ENCODE results near the gene CLIC3. TPM values are rescaled to one million over a fixed set of nuclear protein-coding genes. Genes with fewer than 3 reads are reported as not detected.

Gene CLIC3
- total RNA-seq, 4 donors from 2014 or later, result 1.2 to 120 (median 38.0) TPM

GRCh38 chr9:137000177-137000930, 4.0 kb upstream of the CLIC3 start:
- Histone ChIP-seq H3K36me3 (no peaks in the 10 kb centered on the region), H3K27ac (peak overlapping the region in 3 of 4 donors; percentile 31 to 53 (median 44)), H3K9me3 (peaks cover 0 to 5% (median 0%) of the 10 kb centered on the region in 4 donors), H3K27me3 (no peaks in the 10 kb centered on the region), H3K4me1 (peaks cover 0 to 43% (median 33%) of the 10 kb centered on the region in 4 donors), H3K4me3 (no peak overlapping the region)
- TF ChIP-seq CTCF (IDR thresholded peaks at IDR 0.05) (no peak), EP300 (IDR thresholded peaks at IDR 0.05) (no peak), POLR2A (IDR thresholded peaks at IDR 0.05) (no peak)
- no peak for DNase-seq (ENCODE audit: low spot score in 2 of 2)
- WGBS, 2 donors, result 42 to 49% methylated on average over 10 of the region's 10 CpGs

- peaks cover 0 to 68% (median 58%) of the 10 kb centered on the region in 4 donors for H3K4me1 ChIP-seq
- 45 to 55% methylated on average over 18 of the region's 18 CpGs for WGBS, 2 donors
- H3K27ac ChIP-seq, result peak overlapping the region in 3 of 4 donors; percentile 63 to 89 (median 76)
- H3K4me3 ChIP-seq, result no peak overlapping the region
- TF ChIP-seq POLR2A (IDR thresholded peaks at IDR 0.05) (no peak), CTCF (IDR thresholded peaks at IDR 0.05) (no peak), EP300 (IDR thresholded peaks at IDR 0.05) (no peak)
- DNase-seq (ENCODE audit: low spot score in 2 of 2), result no peak
- H3K36me3 ChIP-seq, result peaks cover 0 to 15% (median 0%) of the 10 kb centered on the region in 3 donors
- no peaks in the 10 kb centered on the region for H3K9me3 ChIP-seq
- no peaks in the 10 kb centered on the region for H3K27me3 ChIP-seq
Observed at GRCh38 chr9:136997830-136998234, 1.5 kb upstream of the CLIC3 start.

- Histone ChIP-seq H3K9me3 (no peaks in the 10 kb centered on the region), H3K36me3 (peaks cover 0 to 15% (median 0%) of the 10 kb centered on the region in 3 donors), H3K27ac (peak overlapping the region in 3 of 4 donors; percentile 63 to 89 (median 76)), H3K4me1 (peaks cover 0 to 71% (median 61%) of the 10 kb centered on the region in 4 donors), H3K27me3 (no peaks in the 10 kb centered on the region), H3K4me3 (no peak overlapping the region)
- no peak for DNase-seq (ENCODE audit: low spot score in 2 of 2)
- TF ChIP-seq CTCF (IDR thresholded peaks at IDR 0.05) (no peak), POLR2A (IDR thresholded peaks at IDR 0.05) (no peak), EP300 (IDR thresholded peaks at IDR 0.05) (no peak)
- 83 to 84% methylated on average over 7 to 8 of the region's 10 CpGs for WGBS, 2 donors
Observed at GRCh38 chr9:136997371-136997770, 1.0 kb upstream of the CLIC3 start.

GRCh38 chr9:136995772-136996311, 526 bp downstream of the CLIC3 start:
- Histone ChIP-seq H3K36me3 (peaks cover 0 to 15% (median 0%) of the 10 kb centered on the region in 3 donors), H3K27ac (peak overlapping the region; percentile 52 to 89 (median 70)), H3K4me3 (peak overlapping the region in 2 of 4 donors; percentile 26 to 38), H3K27me3 (no peaks in the 10 kb centered on the region), H3K4me1 (peaks cover 0 to 76% (median 61%) of the 10 kb centered on the region in 4 donors), H3K9me3 (no peaks in the 10 kb centered on the region)
- 11 to 40% methylated on average over 1 to 10 of the region's 12 CpGs for WGBS, 2 donors
- TF ChIP-seq EP300 (IDR thresholded peaks at IDR 0.05), result peak in 1 of 2 donors; percentile 21
- no peak for TF ChIP-seq POLR2A (IDR thresholded peaks at IDR 0.05)
- DNase-seq (ENCODE audit: low spot score in 2 of 2), result no peak

- no peaks in the 10 kb centered on the region for H3K27me3 ChIP-seq
- 31 to 43% methylated on average over 5 to 29 of the region's 30 CpGs for WGBS, 2 donors
- peaks cover 0 to 15% (median 0%) of the 10 kb centered on the region in 3 donors for H3K36me3 ChIP-seq
- no peaks in the 10 kb centered on the region for H3K9me3 ChIP-seq
- H3K27ac ChIP-seq, result peak overlapping the region; percentile 52 to 89 (median 70)
- TF ChIP-seq CTCF (IDR thresholded peaks at IDR 0.05), result no peak
- TF ChIP-seq EP300 (IDR thresholded peaks at IDR 0.05), result no peak
- no peak for TF ChIP-seq POLR2A (IDR thresholded peaks at IDR 0.05)
- H3K4me1 ChIP-seq, result peaks cover 0 to 72% (median 58%) of the 10 kb centered on the region in 4 donors
- H3K4me3 ChIP-seq, result peak overlapping the region in 3 of 4 donors; percentile 1 to 38 (median 17)
- no peak for DNase-seq (ENCODE audit: low spot score in 2 of 2)
Observed at GRCh38 chr9:136995362-136995761, 1.0 kb downstream of the CLIC3 start.
